NT2/D1 (cell line): ENCODE results near the gene SLC44A2.

Experiments used
- YY1 ChIP-seq: IDR thresholded peaks from 2 replicates; pipeline ENCODE4 v1.6.1; 2011; ENCODE audit not compliant: insufficient read length, insufficient read depth
- ZNF274 ChIP-seq: IDR thresholded peaks from 2 replicates; pipeline ENCODE4 v1.6.1; 2011; ENCODE audit warnings: mild to moderate bottlenecking, low read depth, low read length

DNA sequence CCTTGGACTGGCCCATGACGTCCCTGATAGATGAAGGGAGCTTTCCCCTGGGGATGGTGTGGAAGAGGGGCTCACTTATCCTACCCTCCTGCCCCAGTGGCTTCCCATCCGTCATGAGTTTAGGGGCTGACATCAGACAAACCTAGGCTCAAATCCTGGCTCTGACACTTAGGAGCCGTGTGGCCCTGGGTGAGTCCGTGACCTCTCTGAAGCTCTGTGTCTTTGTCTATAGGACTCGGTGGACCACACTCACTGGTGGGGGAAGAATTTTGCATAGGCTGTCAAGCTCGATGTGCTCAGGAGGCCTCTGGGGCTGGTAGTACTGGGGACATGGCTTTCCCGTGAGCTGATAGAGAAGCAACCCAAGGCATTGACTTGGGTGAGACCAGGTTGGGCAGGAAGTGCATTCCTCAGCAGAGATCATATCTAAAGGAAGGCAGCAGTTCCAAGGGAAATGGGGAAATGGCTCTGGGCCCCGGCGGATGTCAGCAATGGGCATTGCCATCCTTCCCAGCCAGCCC is 20.8 kb upstream of the SLC44A2 start:
- TF ChIP-seq ZNF274 (no peak), YY1 (no peak)
